Cardiac fibroblast (primary cell): ENCODE measurements around the gene MAP7.

Experiments
- DNase-seq, 2 donors: peaks; one replicate each; pipeline versions ENCODE4 v3.0.0 to v3.0.0-alpha.2; 2010; ENCODE audit warnings: low read depth in 2 of 2
- H3K4me3 ChIP-seq, 2 donors: replicated peaks in 1 of 2; 1 replicate in 1 of 2; 2 replicates in 1 of 2; pipeline ENCODE4 v1.5.1; 2011; ENCODE audit warnings: low read depth in 2 of 2, low read length in 2 of 2, mild to moderate bottlenecking in 2 of 2, moderate library complexity in 1 of 2
- CTCF ChIP-seq: IDR thresholded peaks from one replicate; pipeline ENCODE4 v1.5.1; 2011; ENCODE audit warnings: low read depth, mild to moderate bottlenecking, low read length, inconsistent platforms

The MAP7 gene

DNA sequence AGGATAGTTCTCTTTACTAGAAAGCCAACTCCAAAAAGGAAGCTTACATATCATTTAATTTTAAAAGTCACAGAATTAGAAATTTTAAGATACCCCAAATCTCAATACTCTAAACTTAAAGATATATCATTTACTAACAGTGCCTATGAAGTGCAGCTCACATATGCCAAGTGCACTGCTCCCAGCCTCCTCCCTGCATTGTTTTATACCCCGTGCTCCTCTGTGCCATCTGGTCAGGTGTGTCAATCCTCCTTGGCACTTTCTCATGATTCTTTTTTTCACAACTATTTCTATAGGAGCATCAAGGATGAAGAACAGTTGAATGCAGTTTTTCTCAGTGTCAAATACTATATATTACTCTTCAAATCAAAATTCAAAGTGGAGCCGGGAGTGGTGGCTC lies 8.8 kb downstream of the MAP7 start:
- no peak for TF ChIP-seq CTCF
- H3K4me3 ChIP-seq = no peak overlapping the region
- DNase-seq = no peak

GRCh38 chr6:136539967-136540652 lies 10.1 kb downstream of the MAP7 start:
- DNase-seq = no peak
- TF ChIP-seq CTCF = no peak
- no peak overlapping the region for H3K4me3 ChIP-seq

DNA sequence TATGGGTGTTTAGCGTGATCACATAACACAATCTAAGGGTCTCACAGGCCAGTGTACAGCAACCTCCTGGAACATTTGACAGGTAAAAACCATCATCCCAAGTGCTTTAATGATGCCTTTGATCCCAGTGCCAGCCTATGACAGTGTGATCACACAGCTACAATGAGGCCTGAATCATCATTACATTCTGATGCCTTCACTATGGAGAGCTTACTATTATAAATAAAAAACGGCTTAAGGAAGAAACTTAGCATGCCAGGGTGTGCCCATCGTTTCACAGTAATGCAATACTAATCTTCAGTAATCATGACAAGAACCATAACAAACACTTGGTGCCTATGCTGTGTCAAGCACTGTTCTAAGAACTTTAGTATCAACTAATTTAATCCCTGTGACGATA lies 11.4 kb downstream of the MAP7 start:
- no peak overlapping the region for H3K4me3 ChIP-seq
- DNase-seq = no peak
- no peak for TF ChIP-seq CTCF

DNA sequence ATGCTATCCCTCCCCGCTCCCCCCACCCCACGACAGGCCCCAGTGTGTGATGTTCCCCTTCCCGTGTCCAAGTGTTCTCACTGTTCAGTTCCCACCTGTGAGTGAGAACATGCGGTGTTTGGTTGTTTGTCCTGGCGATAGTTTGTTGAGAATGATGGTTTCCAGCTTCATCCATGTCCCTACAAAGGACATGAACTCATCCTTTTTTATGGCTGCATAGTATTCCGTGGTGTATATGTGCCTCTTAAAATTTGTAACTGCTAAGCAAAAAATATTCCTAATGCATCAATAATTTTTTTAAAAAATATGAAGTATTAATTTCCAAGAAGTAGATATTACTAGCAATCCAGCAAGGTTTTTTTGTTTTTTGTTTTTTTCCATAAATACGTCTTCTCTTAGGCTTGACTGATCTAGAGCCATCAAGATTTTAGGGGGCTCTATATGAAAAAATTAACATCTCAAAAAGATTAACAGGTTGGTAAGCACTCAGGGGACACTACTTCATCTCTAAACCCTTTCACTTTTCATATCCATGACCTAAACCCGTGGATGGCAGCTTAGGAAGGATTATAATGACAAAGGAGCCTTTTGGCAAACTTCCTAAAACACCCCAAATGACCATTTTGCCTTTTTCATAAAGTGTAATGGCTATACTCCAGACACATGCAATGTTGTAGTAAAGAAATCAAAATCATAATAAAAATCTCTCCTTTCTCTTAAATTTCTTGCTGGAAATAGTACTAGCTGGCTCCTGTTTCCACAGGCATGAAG lies 14.2 kb downstream of the MAP7 start:
- no peak for DNase-seq
- no peak for TF ChIP-seq CTCF
- no peak overlapping the region for H3K4me3 ChIP-seq

DNA sequence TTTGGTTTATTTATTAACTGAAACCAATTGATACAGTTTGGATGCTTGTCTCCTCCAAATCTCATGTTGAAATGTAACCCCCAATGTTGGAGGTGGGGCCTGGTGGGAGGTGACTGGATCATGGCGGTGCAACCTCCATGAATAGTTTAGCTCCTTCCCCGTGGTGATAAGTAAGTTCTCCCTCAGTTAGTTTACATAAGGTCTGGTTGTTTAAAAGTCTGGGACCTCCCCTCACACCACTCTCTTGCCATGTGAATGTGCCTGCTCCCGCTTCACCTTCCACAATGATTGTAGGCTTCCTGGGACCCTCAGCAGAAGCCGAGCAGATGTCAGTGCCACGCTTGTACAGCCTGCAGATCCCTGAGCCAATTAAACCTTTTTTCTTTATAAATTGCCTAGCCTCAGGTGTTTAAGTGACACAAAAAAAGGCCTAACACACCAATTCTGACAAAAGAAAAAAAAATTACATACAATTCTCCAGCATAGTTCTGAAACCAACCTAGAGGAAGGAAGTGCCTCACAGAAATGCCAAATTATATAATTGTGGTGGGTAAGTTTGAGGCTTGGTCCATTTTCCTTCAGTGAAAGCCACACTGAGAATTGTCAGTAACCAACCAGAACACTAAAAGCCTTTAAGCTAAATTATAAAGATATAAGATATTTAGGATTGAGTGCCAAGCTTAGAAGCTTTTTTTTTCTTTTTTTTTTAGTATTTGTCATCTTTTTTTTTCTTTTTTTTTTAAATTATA lies 15.0 kb downstream of the MAP7 start:
- H3K4me3 ChIP-seq = no peak overlapping the region
- no peak for DNase-seq
- TF ChIP-seq CTCF = no peak

DNA sequence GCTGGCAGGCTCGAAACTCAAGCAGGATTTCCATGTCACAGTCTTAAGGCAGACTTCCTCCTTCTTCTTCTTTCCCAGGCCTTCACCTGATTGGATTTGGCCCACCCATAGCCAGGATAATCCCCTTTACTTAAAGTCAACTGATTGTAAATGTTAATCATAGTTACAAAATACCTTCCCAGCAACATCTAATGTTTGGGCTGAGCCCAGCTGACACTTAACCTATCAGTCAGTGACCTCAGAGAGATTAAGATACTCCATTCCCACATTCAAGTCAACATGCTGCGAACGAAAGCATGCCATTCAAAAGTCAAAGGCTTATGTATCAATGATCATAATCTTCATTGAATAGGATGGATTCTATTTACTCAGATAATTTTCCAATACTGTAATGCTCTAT lies 16.0 kb downstream of the MAP7 start:
- no peak overlapping the region for H3K4me3 ChIP-seq
- no peak for TF ChIP-seq CTCF
- DNase-seq = no peak
